Esophagus squamous epithelium (tissue), 4 donors: ENCODE data around the gene CADM2.

Source experiments
- POLR2A ChIP-seq, 4 donors: fragments of 450-650 bp; IDR thresholded peaks; one replicate each; pipeline ENCODE4 v1.6.1; 2017; ENCODE audit warnings: antibody characterized with exemption in 4 of 4, mild to moderate bottlenecking in 4 of 4, moderate library complexity in 3 of 4
- TF ChIP-seq, protein P1 (sequence below), 6 experiments: fragments of 450-650 bp in 4 of 6; fragments of 200-600 bp in 2 of 6; sonication (generic) in 2 of 6; IDR thresholded peaks; one replicate each; pipeline ENCODE4 v1.5.1; 2016 to 2019; ENCODE audit warnings: antibody characterized with exemption in 6 of 6, mild to moderate bottlenecking in 4 of 6, moderate library complexity in 4 of 6

DNA sequence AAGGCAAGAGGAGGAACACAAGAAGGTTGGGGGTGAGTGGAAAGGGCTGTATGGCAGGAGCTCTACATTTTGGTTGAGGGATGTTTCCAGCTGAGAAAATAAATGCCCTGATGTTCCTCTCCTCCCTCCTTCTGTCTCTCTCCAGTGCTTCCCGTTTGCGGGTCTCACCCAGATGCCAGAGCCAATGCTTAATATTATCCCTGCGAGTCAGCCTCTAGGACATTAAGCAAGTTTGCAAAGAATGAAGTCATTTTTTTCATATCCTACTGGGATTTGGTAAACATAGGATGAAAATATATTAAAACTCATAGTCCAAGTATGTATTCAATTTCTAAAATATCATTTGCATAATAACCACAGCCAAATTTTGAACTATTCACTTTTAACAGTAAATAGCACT, 295.9 kb downstream of the CADM2 start:
- TF ChIP-seq, protein P1, sequence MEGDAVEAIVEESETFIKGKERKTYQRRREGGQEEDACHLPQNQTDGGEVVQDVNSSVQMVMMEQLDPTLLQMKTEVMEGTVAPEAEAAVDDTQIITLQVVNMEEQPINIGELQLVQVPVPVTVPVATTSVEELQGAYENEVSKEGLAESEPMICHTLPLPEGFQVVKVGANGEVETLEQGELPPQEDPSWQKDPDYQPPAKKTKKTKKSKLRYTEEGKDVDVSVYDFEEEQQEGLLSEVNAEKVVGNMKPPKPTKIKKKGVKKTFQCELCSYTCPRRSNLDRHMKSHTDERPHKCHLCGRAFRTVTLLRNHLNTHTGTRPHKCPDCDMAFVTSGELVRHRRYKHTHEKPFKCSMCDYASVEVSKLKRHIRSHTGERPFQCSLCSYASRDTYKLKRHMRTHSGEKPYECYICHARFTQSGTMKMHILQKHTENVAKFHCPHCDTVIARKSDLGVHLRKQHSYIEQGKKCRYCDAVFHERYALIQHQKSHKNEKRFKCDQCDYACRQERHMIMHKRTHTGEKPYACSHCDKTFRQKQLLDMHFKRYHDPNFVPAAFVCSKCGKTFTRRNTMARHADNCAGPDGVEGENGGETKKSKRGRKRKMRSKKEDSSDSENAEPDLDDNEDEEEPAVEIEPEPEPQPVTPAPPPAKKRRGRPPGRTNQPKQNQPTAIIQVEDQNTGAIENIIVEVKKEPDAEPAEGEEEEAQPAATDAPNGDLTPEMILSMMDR (IDR thresholded peaks at IDR 0.05) = no peak
- TF ChIP-seq POLR2A (IDR thresholded peaks at IDR 0.05) = no peak
